ENCODE results near the gene ING3. TPM values are rescaled to one million over a fixed set of nuclear protein-coding genes. Genes with fewer than 3 reads are reported as not detected.

ING3 gene
- total and polyA plus RNA-seq, 10 donors: 10.2 to 40.9 (median 29.1) TPM

DNA sequence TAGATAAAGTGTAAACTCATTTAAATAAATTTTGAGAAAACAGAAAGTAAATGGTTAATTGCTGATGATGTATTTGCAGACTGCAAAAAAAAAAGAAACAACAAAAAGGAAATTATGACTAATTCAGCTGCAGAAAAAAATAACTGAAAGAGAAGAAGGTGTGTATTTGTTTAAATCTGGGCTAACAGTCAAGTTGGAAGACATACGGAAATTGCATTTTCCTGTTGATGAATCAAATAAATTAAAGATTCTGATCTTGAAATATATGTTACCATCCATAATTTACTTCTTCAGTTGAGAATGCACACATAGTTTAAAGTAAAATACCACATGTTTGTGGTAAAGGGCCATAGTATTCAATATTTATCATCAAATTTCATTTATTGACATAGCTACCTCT lies 19.3 kb upstream of the ING3 start:
- Histone ChIP-seq H3K4me3 (no peak overlapping the region), H3K4me1 (no peaks in the 10 kb centered on the region), H3K27me3 (replicated peaks in 1 of 7) (peaks cover 0 to 7% (median 0%) of the 10 kb centered on the region in 7 donors), H3K36me3 (no peaks in the 10 kb centered on the region), H3K9me3 (no peaks in the 10 kb centered on the region), H3K27ac (no peak overlapping the region)
- no peak for DNase-seq
- WGBS, 5 donors: 30 to 65% (median 53%) methylated on average over 1 of the region's 1 CpG
- no peak for TF ChIP-seq POLR2A (IDR thresholded peaks at IDR 0.05)
- TF ChIP-seq POLR2AphosphoS5 (IDR thresholded peaks at IDR 0.05): no peak
- TF ChIP-seq, protein P1, sequence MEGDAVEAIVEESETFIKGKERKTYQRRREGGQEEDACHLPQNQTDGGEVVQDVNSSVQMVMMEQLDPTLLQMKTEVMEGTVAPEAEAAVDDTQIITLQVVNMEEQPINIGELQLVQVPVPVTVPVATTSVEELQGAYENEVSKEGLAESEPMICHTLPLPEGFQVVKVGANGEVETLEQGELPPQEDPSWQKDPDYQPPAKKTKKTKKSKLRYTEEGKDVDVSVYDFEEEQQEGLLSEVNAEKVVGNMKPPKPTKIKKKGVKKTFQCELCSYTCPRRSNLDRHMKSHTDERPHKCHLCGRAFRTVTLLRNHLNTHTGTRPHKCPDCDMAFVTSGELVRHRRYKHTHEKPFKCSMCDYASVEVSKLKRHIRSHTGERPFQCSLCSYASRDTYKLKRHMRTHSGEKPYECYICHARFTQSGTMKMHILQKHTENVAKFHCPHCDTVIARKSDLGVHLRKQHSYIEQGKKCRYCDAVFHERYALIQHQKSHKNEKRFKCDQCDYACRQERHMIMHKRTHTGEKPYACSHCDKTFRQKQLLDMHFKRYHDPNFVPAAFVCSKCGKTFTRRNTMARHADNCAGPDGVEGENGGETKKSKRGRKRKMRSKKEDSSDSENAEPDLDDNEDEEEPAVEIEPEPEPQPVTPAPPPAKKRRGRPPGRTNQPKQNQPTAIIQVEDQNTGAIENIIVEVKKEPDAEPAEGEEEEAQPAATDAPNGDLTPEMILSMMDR (IDR thresholded peaks at IDR 0.05 in 8 of 11, conservative IDR thresholded peaks at IDR 0.05 in 3 of 11): no peak
- intact Hi-C loops (cut with DNase I; ENCODE audit: low total_unique reads): loop anchor here (10.0 kb wide), 1 partner anchor 126 kb away; no protein-coding TSS in a partner anchor

DNA sequence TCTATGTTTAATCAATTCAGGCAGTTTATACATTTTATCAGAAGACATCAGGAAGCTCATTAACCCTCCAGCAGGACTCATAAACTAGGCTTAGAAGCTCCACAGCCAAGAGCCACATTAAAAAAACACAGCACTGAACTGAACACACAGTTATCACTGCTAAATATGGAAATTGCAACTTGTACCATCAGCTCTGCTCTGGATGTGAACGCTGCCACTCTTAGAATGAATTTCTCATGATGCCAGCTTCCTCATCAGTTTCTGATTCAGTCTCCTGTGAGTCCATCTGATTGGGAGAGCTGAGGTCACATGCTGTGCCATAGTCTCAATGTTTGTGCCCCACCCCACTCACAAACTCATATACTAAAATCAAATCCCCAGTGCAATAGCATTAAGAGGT lies 17.1 kb upstream of the ING3 start:
- DNase-seq: no peak
- Histone ChIP-seq H3K27ac (no peak overlapping the region), H3K4me1 (no peaks in the 10 kb centered on the region), H3K27me3 (replicated peaks in 1 of 7) (peaks cover 0 to 7% (median 0%) of the 10 kb centered on the region in 7 donors), H3K9me3 (no peaks in the 10 kb centered on the region), H3K36me3 (no peaks in the 10 kb centered on the region), H3K4me3 (no peak overlapping the region)
- WGBS, 5 donors: 45 to 87% (median 75%) methylated on average over 1 of the region's 1 CpG
- intact Hi-C loops (cut with DNase I; ENCODE audit: low total_unique reads): loop anchor here (10.0 kb wide), 1 partner anchor 129 kb away; no protein-coding TSS in a partner anchor
- no peak for TF ChIP-seq POLR2AphosphoS5 (IDR thresholded peaks at IDR 0.05)
- TF ChIP-seq, protein P1 (IDR thresholded peaks at IDR 0.05 in 8 of 11, conservative IDR thresholded peaks at IDR 0.05 in 3 of 11): no peak
- no peak for TF ChIP-seq POLR2A (IDR thresholded peaks at IDR 0.05)

DNA sequence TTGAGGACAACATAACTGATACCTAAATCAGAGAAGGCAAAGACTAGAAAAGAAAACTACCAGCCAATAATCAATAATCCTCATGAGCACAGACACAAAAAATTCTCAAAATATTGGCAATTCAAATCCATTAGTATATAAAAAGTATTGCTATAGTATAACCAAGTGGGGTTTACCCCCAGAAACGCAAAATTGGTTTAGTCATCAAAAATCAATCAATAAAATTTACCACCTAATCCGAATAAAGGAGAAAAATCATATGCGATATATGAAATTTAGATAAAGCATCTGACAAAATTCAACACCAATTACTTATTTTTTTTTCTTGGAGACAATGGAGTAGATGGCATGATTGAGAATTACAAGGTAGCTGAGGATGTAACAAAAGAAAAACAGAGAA lies 11.2 kb upstream of the ING3 start:
- peaks cover 0 to 6% (median 0%) of the 10 kb centered on the region in 6 donors for H3K4me1 ChIP-seq
- intact Hi-C loops (cut with DNase I; ENCODE audit: low total_unique reads): loop anchor here (10.0 kb wide), 1 partner anchor 135 kb away; no protein-coding TSS in a partner anchor
- no peaks in the 10 kb centered on the region for H3K36me3 ChIP-seq
- no peaks in the 10 kb centered on the region for H3K9me3 ChIP-seq
- WGBS, 5 donors: 59 to 96% (median 90%) methylated on average over 3 of the region's 3 CpGs
- no peak for DNase-seq
- TF ChIP-seq, protein P1 (IDR thresholded peaks at IDR 0.05 in 8 of 11, conservative IDR thresholded peaks at IDR 0.05 in 3 of 11): no peak
- TF ChIP-seq POLR2A (IDR thresholded peaks at IDR 0.05): no peak
- no peak for TF ChIP-seq POLR2AphosphoS5 (IDR thresholded peaks at IDR 0.05)
- no peak overlapping the region for H3K27ac ChIP-seq
- no peak overlapping the region for H3K4me3 ChIP-seq
- H3K27me3 ChIP-seq (replicated peaks in 1 of 7): peaks cover 0 to 6% (median 0%) of the 10 kb centered on the region in 7 donors

DNA sequence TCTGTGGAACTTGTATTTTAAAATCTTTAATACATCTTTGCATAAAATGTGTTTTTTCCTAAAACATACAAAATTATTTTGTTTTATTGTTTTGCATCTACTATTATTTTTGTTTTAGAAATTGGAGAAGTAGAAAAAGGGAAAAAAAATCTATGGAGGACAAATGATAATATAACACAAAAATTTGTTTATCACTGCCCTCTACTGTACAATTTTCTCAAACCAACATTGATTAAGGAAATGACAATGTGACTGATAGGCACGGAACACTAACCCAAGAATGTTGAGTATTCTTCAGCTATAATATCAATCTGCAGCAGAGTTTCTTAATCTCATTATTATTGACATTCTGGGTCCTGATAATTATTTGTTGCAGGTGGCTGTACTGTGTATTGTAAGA lies 9.5 kb upstream of the ING3 start:
- Histone ChIP-seq H3K36me3 (no peaks in the 10 kb centered on the region), H3K27ac (peak overlapping the region; percentile 20 to 80 (median 66)), H3K4me3 (no peak overlapping the region), H3K27me3 (replicated peaks in 1 of 7) (no peaks in the 10 kb centered on the region), H3K9me3 (no peaks in the 10 kb centered on the region), H3K4me1 (peaks cover 0 to 6% (median 2%) of the 10 kb centered on the region in 6 donors)
- intact Hi-C loops (cut with DNase I; ENCODE audit: low total_unique reads): no loop called here
- TF ChIP-seq, protein P1 (IDR thresholded peaks at IDR 0.05 in 8 of 11, conservative IDR thresholded peaks at IDR 0.05 in 3 of 11): peak in 5 of 11 experiments; percentile 22 to 43 (median 28)
- no peak for TF ChIP-seq POLR2A (IDR thresholded peaks at IDR 0.05)
- WGBS, 5 donors: 6 to 9% (median 8%) methylated on average over 1 of the region's 1 CpG
- DNase-seq: no peak
